ENCODE data around the gene ADORA2A.

The ADORA2A gene

GRCh38 chr22:24416611-24417010 lies 10.8 kb upstream of the ADORA2A start:
- Histone ChIP-seq H3K27ac (no peak overlapping the region), H3K27me3 (no peaks in the 10 kb centered on the region), H3K9me3 (no peaks in the 10 kb centered on the region), H3K4me3 (no peak overlapping the region), H3K4me1 (peaks cover 0 to 23% (median 4%) of the 10 kb centered on the region in 4 donors), H3K36me3 (peaks cover 30 to 67% (median 57%) of the 10 kb centered on the region in 3 donors)
- TF ChIP-seq CTCF (IDR thresholded peaks at IDR 0.05): no peak
- intact Hi-C loops (cut with DNase I; ENCODE audit: low total_unique reads): no loop called here
- no peak for DNase-seq

GRCh38 chr22:24417200-24417599 lies 10.2 kb upstream of the ADORA2A start:
- H3K27me3 ChIP-seq: no peaks in the 10 kb centered on the region
- no peak for TF ChIP-seq CTCF (IDR thresholded peaks at IDR 0.05)
- no peak overlapping the region for H3K27ac ChIP-seq
- H3K4me3 ChIP-seq: no peak overlapping the region
- no peaks in the 10 kb centered on the region for H3K9me3 ChIP-seq
- H3K36me3 ChIP-seq: peaks cover 30 to 61% (median 51%) of the 10 kb centered on the region in 3 donors
- intact Hi-C loops (cut with DNase I; ENCODE audit: low total_unique reads): no loop called here
- peaks cover 0 to 23% (median 4%) of the 10 kb centered on the region in 4 donors for H3K4me1 ChIP-seq
- DNase-seq: no peak

- Histone ChIP-seq H3K4me3 (no peak overlapping the region), H3K27me3 (no peaks in the 10 kb centered on the region), H3K9me3 (no peaks in the 10 kb centered on the region), H3K4me1 (peaks cover 0 to 23% (median 4%) of the 10 kb centered on the region in 4 donors), H3K27ac (no peak overlapping the region), H3K36me3 (peaks cover 28 to 52% (median 42%) of the 10 kb centered on the region in 3 donors)
- no peak for TF ChIP-seq CTCF (IDR thresholded peaks at IDR 0.05)
- no peak for DNase-seq
- intact Hi-C loops (cut with DNase I; ENCODE audit: low total_unique reads): no loop called here
Observed at GRCh38 chr22:24417901-24418641, 9.3 kb upstream of the ADORA2A start.

- no peak for DNase-seq
- no peak for TF ChIP-seq CTCF (IDR thresholded peaks at IDR 0.05)
- Histone ChIP-seq H3K27ac (no peak overlapping the region), H3K36me3 (peaks cover 21 to 44% (median 34%) of the 10 kb centered on the region in 3 donors), H3K9me3 (no peaks in the 10 kb centered on the region), H3K27me3 (no peaks in the 10 kb centered on the region), H3K4me1 (peaks cover 0 to 30% (median 10%) of the 10 kb centered on the region in 4 donors), H3K4me3 (no peak overlapping the region)
- intact Hi-C loops (cut with DNase I; ENCODE audit: low total_unique reads): no loop called here
Observed at GRCh38 chr22:24418786-24419474, 8.5 kb upstream of the ADORA2A start.

GRCh38 chr22:24419475-24419850 lies 7.9 kb upstream of the ADORA2A start:
- H3K4me1 ChIP-seq: peaks cover 0 to 35% (median 16%) of the 10 kb centered on the region in 4 donors
- DNase-seq: no peak
- TF ChIP-seq CTCF (IDR thresholded peaks at IDR 0.05): no peak
- peaks cover 18 to 39% (median 28%) of the 10 kb centered on the region in 3 donors for H3K36me3 ChIP-seq
- no peaks in the 10 kb centered on the region for H3K27me3 ChIP-seq
- intact Hi-C loops (cut with DNase I; ENCODE audit: low total_unique reads): no loop called here
- H3K27ac ChIP-seq: no peak overlapping the region
- H3K9me3 ChIP-seq: no peaks in the 10 kb centered on the region
- H3K4me3 ChIP-seq: no peak overlapping the region

Data from tibial artery (tissue), 4 donors.